WTC11 (cell line): ENCODE results near the gene PMP22. TPM values are rescaled to one million over a fixed set of nuclear protein-coding genes. Genes with fewer than 3 reads are reported as not detected.

Experiments
- ATAC-seq: fragments of 200-7000 bp; cut with Tn5 transposase; 2 replicates; pipeline ENCODE4 v1.10.0; 2021; ENCODE audit warnings: mild to moderate bottlenecking, moderate library complexity
- CTCF ChIA-PET: fragments of 300-600 bp; sonication (Branson Sonifier 250); formaldehyde crosslinking; loops from one replicate; lab custom pipeline; 2021; ENCODE audit warnings: antibody characterized with exemption; lab: Charles Lee
- POLR2A ChIA-PET: fragments of 350-600 bp; sonication (Branson Sonifier 250); formaldehyde crosslinking; loops from one replicate; lab custom pipeline; 2021; ENCODE audit warnings: antibody characterized with exemption; lab: Charles Lee
- DNase-seq: peaks from one replicate; pipeline ENCODE4 v3.0.0; 2021; ENCODE audit warnings: low spot score
- H3K27ac Mint-ChIP-seq: 2 replicates; pipeline ENCODE4 v1.8.0; 2021; ENCODE audit warnings: mixed read lengths
- H3K27me3 Mint-ChIP-seq: 2 replicates; pipeline ENCODE4 v1.8.0; 2021; ENCODE audit warnings: low read depth, mild to moderate bottlenecking, moderate library complexity, mixed read lengths
- H3K36me3 Mint-ChIP-seq: 2 replicates; pipeline ENCODE4 v1.8.0; 2021; ENCODE audit warnings: mixed read lengths
- H3K4me1 Mint-ChIP-seq: 2 replicates; pipeline ENCODE4 v1.8.0; 2022; ENCODE audit warnings: mixed read lengths
- H3K4me3 Mint-ChIP-seq: 2 replicates; pipeline ENCODE4 v1.8.0; 2021; ENCODE audit warnings: mild to moderate bottlenecking, moderate library complexity, mixed read lengths
- H3K9me3 Mint-ChIP-seq: 2 replicates; pipeline ENCODE4 v1.8.0; 2021; ENCODE audit warnings: mixed read lengths
- ATF3 ChIP-seq: sonication (generic); formaldehyde crosslinking; conservative IDR thresholded peaks from 2 replicates; pipeline ENCODE4 v1.8.1; 2022; ENCODE audit warnings: mild to moderate bottlenecking, missing genetic modification reagents
- FOXK1 ChIP-seq: sonication (generic); formaldehyde crosslinking; IDR thresholded peaks from 2 replicates; pipeline ENCODE4 v1.8.0; 2022; ENCODE audit warnings: mild to moderate bottlenecking, moderate library complexity, missing genetic modification reagents
- GRHL2 ChIP-seq: fragments of 250-450 bp; sonication (Bioruptor Pico); IDR thresholded peaks from 2 replicates; pipeline ENCODE4 v1.8.0; 2022; ENCODE audit warnings: mild to moderate bottlenecking, moderate library complexity; ENCODE audit not compliant: insufficient replicate concordance, severe bottlenecking
- HMGXB4 ChIP-seq: sonication (generic); formaldehyde crosslinking; IDR thresholded peaks from 2 replicates; pipeline ENCODE4 v1.8.1; 2023; ENCODE audit warnings: mild to moderate bottlenecking, moderate library complexity, missing genetic modification reagents
- KAT7 ChIP-seq: sonication (generic); formaldehyde crosslinking; IDR thresholded peaks from 2 replicates; pipeline ENCODE4 v1.8.1; 2023; ENCODE audit warnings: missing genetic modification reagents, mild to moderate bottlenecking, borderline replicate concordance
- MXD4 ChIP-seq: fragments of 250-450 bp; sonication (Bioruptor Pico); IDR thresholded peaks from 2 replicates; pipeline ENCODE4 v1.8.0; 2021; ENCODE audit warnings: mild to moderate bottlenecking, moderate library complexity, borderline replicate concordance
- MYBL2 ChIP-seq: sonication (generic); formaldehyde crosslinking; IDR thresholded peaks from 2 replicates; pipeline ENCODE4 v1.8.1; 2023; ENCODE audit warnings: mild to moderate bottlenecking, moderate library complexity, missing genetic modification reagents
- NFE2L1 ChIP-seq: sonication (generic); formaldehyde crosslinking; IDR thresholded peaks from 2 replicates; pipeline ENCODE4 v1.8.1; 2023; ENCODE audit warnings: missing genetic modification reagents
- NFYB ChIP-seq: sonication (generic); formaldehyde crosslinking; conservative IDR thresholded peaks from 2 replicates; pipeline ENCODE4 v1.8.0; 2022; ENCODE audit warnings: low read depth, missing genetic modification reagents
- NR2C2 ChIP-seq: sonication (generic); formaldehyde crosslinking; IDR thresholded peaks from 2 replicates; pipeline ENCODE4 v1.8.0; 2022; ENCODE audit warnings: mild to moderate bottlenecking, missing genetic modification reagents
- PRRX2 ChIP-seq: fragments of 250-450 bp; sonication (Bioruptor Pico); IDR thresholded peaks from 2 replicates; pipeline ENCODE4 v1.8.0; 2021; ENCODE audit warnings: mild to moderate bottlenecking
- RELA ChIP-seq: sonication (generic); formaldehyde crosslinking; IDR thresholded peaks from 2 replicates; pipeline ENCODE4 v1.8.1; 2022; ENCODE audit warnings: missing genetic modification reagents, mild to moderate bottlenecking, borderline replicate concordance
- TEAD4 ChIP-seq: sonication (generic); formaldehyde crosslinking; IDR thresholded peaks from 2 replicates; pipeline ENCODE4 v1.8.0; 2022; ENCODE audit warnings: mild to moderate bottlenecking, missing genetic modification reagents
- ZBTB21 ChIP-seq: sonication (generic); formaldehyde crosslinking; IDR thresholded peaks from 2 replicates; pipeline ENCODE4 v1.8.1; 2023; ENCODE audit warnings: mild to moderate bottlenecking, missing genetic modification reagents, borderline replicate concordance
- ZMAT4 ChIP-seq: fragments of 250-450 bp; sonication (Bioruptor Pico); IDR thresholded peaks from 2 replicates; pipeline ENCODE4 v1.9.0; 2021; ENCODE audit warnings: mild to moderate bottlenecking
- ZNF121 ChIP-seq: sonication (generic); formaldehyde crosslinking; IDR thresholded peaks from 2 replicates; pipeline ENCODE4 v1.8.0; 2023; ENCODE audit warnings: missing genetic modification reagents
- ZNF138 ChIP-seq: sonication (generic); formaldehyde crosslinking; conservative IDR thresholded peaks from 2 replicates; pipeline ENCODE4 v1.8.1; 2022; ENCODE audit warnings: mild to moderate bottlenecking, moderate library complexity, missing genetic modification reagents
- ZNF281 ChIP-seq: sonication (generic); formaldehyde crosslinking; IDR thresholded peaks from 2 replicates; pipeline ENCODE4 v1.8.0; 2023; ENCODE audit warnings: mild to moderate bottlenecking, missing genetic modification reagents
- total RNA-seq: library from RNA; stranded (reverse); gene quantifications from 3 replicates; pipeline ENCODE4 v1.2.3, GENCODE V29; 2021
- TF ChIP-seq, protein P1 (sequence below): sonication (generic); formaldehyde crosslinking; IDR thresholded peaks from 2 replicates; pipeline ENCODE4 v1.8.1; 2022; ENCODE audit warnings: low read depth, mild to moderate bottlenecking, moderate library complexity, missing genetic modification reagents, borderline replicate concordance

The PMP22 gene
- total RNA-seq, 1 experiment from 2014 or later: 3.0 TPM

DNA sequence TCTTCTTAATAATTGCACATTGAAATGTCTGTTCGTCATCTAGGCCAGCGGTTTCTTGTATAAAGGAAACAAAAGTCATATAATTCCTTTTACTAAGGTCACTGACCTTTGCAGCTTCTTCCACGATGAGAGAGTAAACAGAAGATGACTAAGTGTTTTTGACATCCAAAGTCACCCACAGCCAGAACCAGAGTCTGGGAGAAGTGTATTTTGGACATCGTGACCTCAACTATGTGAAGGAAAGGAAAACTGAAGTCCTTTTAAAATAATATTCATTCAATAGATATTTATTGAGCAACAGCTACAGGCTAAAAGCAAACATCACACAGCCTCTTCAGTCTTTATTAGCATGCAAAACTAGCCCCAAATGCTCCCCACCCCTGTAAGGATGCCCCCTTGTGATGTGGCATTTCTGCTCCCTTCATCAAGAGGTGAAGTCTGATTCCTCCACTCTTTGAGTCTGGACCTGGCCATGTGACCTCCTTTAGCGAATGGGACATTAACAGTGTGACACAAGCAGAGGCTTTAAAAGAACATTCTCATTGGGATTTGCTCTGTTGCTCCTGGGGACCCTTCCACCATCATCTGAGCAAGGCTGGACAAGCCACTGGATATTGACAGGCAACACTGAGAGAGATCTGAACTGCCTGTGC, 8.1 kb upstream of the PMP22 start (continued):
- no peak for TF ChIP-seq HMGXB4 (CRISPR knock-in tag)
- TF ChIP-seq, all 79 proteins: peak for 0

- peaks cover 9% of the 10 kb centered on the region; the same call in 1 of the 2 replicates for H3K36me3 Mint-ChIP-seq
- TF ChIP-seq MXD4 (CRISPR knock-in tag): no peak
- TF ChIP-seq TEAD4 (CRISPR knock-in tag): no peak
- TF ChIP-seq ZNF138 (CRISPR knock-in tag): no peak
- TF ChIP-seq NFYB (CRISPR knock-in tag): no peak
- TF ChIP-seq GRHL2 (CRISPR knock-in tag): no peak
- TF ChIP-seq HMGXB4 (CRISPR knock-in tag): no peak
- TF ChIP-seq RELA: no peak
- TF ChIP-seq ZNF121 (CRISPR knock-in tag): no peak
- no peak for TF ChIP-seq NR2C2 (CRISPR knock-in tag)
- TF ChIP-seq, all 79 proteins: peak for 0
- ChIA-PET CTCF (no interaction called here), POLR2A (no interaction called here)
- Mint-ChIP-seq H3K4me3 (no peak overlapping the region), H3K27me3 (peaks cover 13% of the 10 kb centered on the region), H3K4me1 (no peaks in the 10 kb centered on the region), H3K9me3 (peaks cover 27% of the 10 kb centered on the region), H3K27ac (no peak overlapping the region)
- no peak for DNase-seq
- ATAC-seq: no peak
Measured at GRCh38 chr17:15271741-15272140, 6.6 kb upstream of the PMP22 start.

- no peak overlapping the region for H3K4me3 Mint-ChIP-seq
- CTCF ChIA-PET: no interaction called here
- no peak for TF ChIP-seq ZNF281 (CRISPR knock-in tag)
- TF ChIP-seq ATF3: no peak
- TF ChIP-seq, protein P1, sequence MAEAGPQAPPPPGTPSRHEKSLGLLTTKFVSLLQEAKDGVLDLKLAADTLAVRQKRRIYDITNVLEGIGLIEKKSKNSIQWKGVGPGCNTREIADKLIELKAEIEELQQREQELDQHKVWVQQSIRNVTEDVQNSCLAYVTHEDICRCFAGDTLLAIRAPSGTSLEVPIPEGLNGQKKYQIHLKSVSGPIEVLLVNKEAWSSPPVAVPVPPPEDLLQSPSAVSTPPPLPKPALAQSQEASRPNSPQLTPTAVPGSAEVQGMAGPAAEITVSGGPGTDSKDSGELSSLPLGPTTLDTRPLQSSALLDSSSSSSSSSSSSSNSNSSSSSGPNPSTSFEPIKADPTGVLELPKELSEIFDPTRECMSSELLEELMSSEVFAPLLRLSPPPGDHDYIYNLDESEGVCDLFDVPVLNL (CRISPR knock-in tag): no peak
- no peak for TF ChIP-seq FOXK1 (CRISPR knock-in tag)
- TF ChIP-seq ZBTB21 (CRISPR knock-in tag): no peak
- TF ChIP-seq ZMAT4 (CRISPR knock-in tag): no peak
- no peak for TF ChIP-seq MYBL2 (CRISPR knock-in tag)
- TF ChIP-seq KAT7 (CRISPR knock-in tag): no peak
- TF ChIP-seq HMGXB4 (CRISPR knock-in tag): no peak
- no peak for TF ChIP-seq NFE2L1
- TF ChIP-seq PRRX2 (CRISPR knock-in tag): no peak
Measured at GRCh38 chr17:15270628-15271381, 5.7 kb upstream of the PMP22 start.

More at GRCh38 chr17:15270628-15271381, 5.7 kb upstream of the PMP22 start:
- Mint-ChIP-seq H3K36me3 (peaks cover 9% of the 10 kb centered on the region; the same call in 1 of the 2 replicates), H3K9me3 (peaks cover 21% of the 10 kb centered on the region), H3K27ac (no peak overlapping the region), H3K27me3 (peaks cover 21% of the 10 kb centered on the region), H3K4me1 (no peaks in the 10 kb centered on the region)
- ATAC-seq: no peak
- no peak for DNase-seq
- POLR2A ChIA-PET: no interaction called here
